K562 (cell line): ENCODE measurements around the gene PACS1. TPM values are rescaled to one million over a fixed set of nuclear protein-coding genes. Genes with fewer than 3 reads are reported as not detected.
A peak's percentile ranks its signal among the peaks of the same experiment; 100 is the strongest.

Experiments
- RBM39 ChIP-seq: fragments of 200-400 bp; formaldehyde crosslinking; optimal IDR thresholded peaks from 2 replicates; pipeline ENCODE3; 2018; ENCODE audit warnings: low read depth, low read length
- ZNF551 ChIP-seq: fragments of 250-450 bp; sonication (Bioruptor Pico); IDR thresholded peaks from 2 replicates; pipeline ENCODE4 v1.5.0; 2021; ENCODE audit warnings: mild to moderate bottlenecking, moderate library complexity
- polyA plus RNA-seq, 8 experiments: library from polyadenylated mRNA; depleted of rRNA in 4 of 8; stranded (reverse) in 5 of 8; unstranded in 3 of 8; fragments of >200 nt; fragmentation: Nextera tagmentation in 2 of 8; fragmentation: Illumina TruSeq in 1 of 8; extraction: Ambion mirVana in 2 of 8; extraction: Trizol in 1 of 8; gene quantifications; 2 replicates each; pipeline versions ENCODE4 v1.2.1 to v1.2.3, GENCODE V29; 2011 to 2014; ENCODE audit warnings: inconsistent platforms in 1 of 8, missing spikeins in 1 of 8
- total RNA-seq, 7 experiments: library from RNA; depleted of rRNA in 6 of 7; stranded (reverse); fragments of >200 nt in 6 of 7; fragmentation: Illumina TruSeq in 2 of 7; extraction: Trizol in 2 of 7; gene quantifications; 2 replicates each; pipeline versions ENCODE4 v1.2.1 to v1.2.3, GENCODE V29; 2011 to 2021; ENCODE audit warnings: low replicate concordance in 1 of 7
- TF ChIP-seq, protein P1 (sequence below): fragments of 200-800 bp; sonication (Bioruptor generic); IDR thresholded peaks from 2 replicates; pipeline ENCODE4 v1.6.1; 2016; ENCODE audit warnings: missing genetic modification characterization, missing compliant biosample characterization
- TF ChIP-seq, protein P2 (sequence below): sonication (generic); formaldehyde crosslinking; IDR thresholded peaks from 2 replicates; pipeline ENCODE4 v1.9.0; 2022; ENCODE audit warnings: mild to moderate bottlenecking, missing genetic modification reagents

PACS1 gene
- total and polyA plus RNA-seq, 9 of the 15 experiments (the other 6 are each of a cell fraction or from before 2014, with no cell fraction given) = 0.34 to 28.1 (median 8.5) TPM

DNA sequence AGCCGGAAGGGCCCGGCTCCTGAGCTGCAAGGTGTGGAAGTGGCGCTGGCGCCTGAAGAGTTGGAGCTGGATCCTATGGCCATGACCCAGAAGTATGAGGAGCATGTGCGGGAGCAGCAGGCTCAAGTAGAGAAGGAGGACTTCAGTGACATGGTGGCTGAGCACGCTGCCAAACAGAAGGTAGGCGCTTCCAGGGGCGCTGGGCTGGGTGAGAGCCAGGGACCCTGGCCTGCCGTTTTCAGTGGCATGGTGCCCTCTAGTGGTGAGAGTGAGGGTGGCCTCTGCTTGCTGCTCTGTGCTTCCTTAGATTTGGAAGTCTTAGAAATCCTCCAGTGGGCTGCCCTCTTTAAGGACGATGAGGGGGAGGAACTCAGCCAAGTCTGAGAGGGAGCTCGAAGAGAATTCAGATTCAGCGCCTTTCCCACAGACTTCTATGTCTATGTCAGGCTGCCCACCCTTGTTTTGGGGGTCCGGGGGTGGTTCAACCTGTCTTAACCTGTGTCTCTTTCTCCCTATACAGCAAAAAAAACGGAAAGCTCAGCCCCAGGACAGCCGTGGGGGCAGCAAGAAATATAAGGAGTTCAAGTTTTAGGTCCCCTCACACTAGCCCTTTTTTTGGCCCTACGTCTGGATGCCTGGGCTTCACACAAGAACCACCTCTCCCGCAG is 1.8 kb upstream of the PACS1 start (continued):
- TF ChIP-seq, protein P1, sequence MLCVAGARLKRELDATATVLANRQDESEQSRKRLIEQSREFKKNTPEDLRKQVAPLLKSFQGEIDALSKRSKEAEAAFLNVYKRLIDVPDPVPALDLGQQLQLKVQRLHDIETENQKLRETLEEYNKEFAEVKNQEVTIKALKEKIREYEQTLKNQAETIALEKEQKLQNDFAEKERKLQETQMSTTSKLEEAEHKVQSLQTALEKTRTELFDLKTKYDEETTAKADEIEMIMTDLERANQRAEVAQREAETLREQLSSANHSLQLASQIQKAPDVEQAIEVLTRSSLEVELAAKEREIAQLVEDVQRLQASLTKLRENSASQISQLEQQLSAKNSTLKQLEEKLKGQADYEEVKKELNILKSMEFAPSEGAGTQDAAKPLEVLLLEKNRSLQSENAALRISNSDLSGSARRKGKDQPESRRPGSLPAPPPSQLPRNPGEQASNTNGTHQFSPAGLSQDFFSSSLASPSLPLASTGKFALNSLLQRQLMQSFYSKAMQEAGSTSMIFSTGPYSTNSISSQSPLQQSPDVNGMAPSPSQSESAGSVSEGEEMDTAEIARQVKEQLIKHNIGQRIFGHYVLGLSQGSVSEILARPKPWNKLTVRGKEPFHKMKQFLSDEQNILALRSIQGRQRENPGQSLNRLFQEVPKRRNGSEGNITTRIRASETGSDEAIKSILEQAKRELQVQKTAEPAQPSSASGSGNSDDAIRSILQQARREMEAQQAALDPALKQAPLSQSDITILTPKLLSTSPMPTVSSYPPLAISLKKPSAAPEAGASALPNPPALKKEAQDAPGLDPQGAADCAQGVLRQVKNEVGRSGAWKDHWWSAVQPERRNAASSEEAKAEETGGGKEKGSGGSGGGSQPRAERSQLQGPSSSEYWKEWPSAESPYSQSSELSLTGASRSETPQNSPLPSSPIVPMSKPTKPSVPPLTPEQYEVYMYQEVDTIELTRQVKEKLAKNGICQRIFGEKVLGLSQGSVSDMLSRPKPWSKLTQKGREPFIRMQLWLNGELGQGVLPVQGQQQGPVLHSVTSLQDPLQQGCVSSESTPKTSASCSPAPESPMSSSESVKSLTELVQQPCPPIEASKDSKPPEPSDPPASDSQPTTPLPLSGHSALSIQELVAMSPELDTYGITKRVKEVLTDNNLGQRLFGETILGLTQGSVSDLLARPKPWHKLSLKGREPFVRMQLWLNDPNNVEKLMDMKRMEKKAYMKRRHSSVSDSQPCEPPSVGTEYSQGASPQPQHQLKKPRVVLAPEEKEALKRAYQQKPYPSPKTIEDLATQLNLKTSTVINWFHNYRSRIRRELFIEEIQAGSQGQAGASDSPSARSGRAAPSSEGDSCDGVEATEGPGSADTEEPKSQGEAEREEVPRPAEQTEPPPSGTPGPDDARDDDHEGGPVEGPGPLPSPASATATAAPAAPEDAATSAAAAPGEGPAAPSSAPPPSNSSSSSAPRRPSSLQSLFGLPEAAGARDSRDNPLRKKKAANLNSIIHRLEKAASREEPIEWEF (CRISPR knock-in tag) = no peak
- no peak for TF ChIP-seq ZNF551
- TF ChIP-seq, protein P2, sequence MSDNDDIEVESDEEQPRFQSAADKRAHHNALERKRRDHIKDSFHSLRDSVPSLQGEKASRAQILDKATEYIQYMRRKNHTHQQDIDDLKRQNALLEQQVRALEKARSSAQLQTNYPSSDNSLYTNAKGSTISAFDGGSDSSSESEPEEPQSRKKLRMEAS (CRISPR knock-in tag) = peak; percentile 51; the same call in 1 of the 2 replicates
- peak; percentile 53 for TF ChIP-seq RBM39
- TF ChIP-seq, all 486 proteins: peak for 19
